Skin epidermis (tissue), 12 donors: ENCODE data around the gene C1orf74.
A peak's percentile ranks its signal among the peaks of the same experiment; 100 is the strongest.

ENCODE experiments used
- H3K27ac ChIP-seq, 21 experiments: fragments of 200-600 bp; sonication (generic) in 11 of 21; one replicate each; pipeline ENCODE4 v1.5.0; 2020; ENCODE audit warnings: mild to moderate bottlenecking in 3 of 21, inconsistent platforms in 2 of 21, moderate library complexity in 2 of 21
- H3K4me3 ChIP-seq, 7 experiments: fragments of 200-600 bp; sonication (generic) in 2 of 7; one replicate each; pipeline ENCODE4 v1.5.0; 2020; ENCODE audit warnings: inconsistent platforms in 2 of 7, mild to moderate bottlenecking in 2 of 7, moderate library complexity in 1 of 7

The C1orf74 gene

DNA sequence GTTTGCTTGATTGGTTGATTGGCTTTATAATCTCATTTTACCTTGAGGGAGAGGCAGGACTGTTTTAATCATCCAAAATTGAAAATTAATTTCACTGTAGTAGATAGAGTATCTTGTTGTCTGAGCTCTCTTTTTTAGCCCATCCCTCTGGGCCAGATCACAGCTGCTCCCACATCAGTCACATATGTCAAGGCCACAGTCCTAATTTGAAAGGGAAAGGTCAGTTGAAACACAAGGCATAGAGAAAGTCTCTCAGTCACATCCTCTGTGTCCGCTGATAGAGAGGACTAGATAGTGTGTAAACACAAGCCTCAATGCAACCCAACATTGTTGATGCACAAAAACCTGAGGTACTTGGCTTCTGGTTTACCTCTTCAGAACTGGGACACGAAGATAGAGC lies 6.8 kb downstream of the C1orf74 start:
- Histone ChIP-seq H3K27ac (no peak overlapping the region), H3K4me3 (no peak overlapping the region)

DNA sequence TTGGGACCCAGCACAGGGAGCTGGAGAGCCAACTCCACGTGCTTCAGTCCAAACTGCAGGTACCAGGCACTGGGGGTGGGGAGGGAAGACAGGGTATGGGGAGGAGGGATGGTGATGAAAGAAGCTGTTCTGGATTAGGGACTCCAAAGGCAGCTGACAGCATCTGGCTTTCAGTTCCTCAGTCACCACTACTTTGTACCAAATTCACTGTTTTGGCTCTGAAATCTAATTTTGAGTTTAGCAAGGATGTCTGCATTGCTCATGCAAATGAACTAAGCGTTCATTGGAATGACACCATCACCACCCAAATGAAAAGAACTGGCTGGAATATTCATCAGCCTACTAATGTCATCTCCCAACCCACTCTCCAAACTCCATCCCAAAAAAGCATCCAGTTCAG lies 8.7 kb downstream of the C1orf74 start:
- Histone ChIP-seq H3K27ac (peak overlapping the region in 2 of 21 experiments; percentile 18 to 37), H3K4me3 (no peak overlapping the region)

DNA sequence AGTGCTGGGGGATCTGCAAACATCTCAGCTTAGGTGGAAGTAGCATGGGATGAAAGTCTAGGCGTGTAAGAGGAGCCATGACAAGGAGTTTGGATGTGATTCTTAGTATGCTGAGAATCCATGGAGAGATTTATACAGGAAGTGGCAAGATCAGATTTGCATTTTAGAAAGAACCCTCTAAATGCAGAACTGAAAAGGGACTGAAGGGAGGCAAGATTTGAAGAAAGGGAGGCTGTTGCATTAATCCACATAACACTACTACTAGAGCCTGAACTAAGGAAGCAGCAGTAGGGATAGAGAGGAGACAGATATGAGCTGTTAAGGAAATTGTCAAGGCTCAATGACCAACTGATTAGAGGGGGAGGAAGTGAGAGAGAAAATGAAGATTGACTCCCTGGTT lies 9.8 kb downstream of the C1orf74 start:
- H3K4me3 ChIP-seq, result no peak overlapping the region
- H3K27ac ChIP-seq, result peak overlapping the region in 2 of 21 experiments; percentile 18 to 37

DNA sequence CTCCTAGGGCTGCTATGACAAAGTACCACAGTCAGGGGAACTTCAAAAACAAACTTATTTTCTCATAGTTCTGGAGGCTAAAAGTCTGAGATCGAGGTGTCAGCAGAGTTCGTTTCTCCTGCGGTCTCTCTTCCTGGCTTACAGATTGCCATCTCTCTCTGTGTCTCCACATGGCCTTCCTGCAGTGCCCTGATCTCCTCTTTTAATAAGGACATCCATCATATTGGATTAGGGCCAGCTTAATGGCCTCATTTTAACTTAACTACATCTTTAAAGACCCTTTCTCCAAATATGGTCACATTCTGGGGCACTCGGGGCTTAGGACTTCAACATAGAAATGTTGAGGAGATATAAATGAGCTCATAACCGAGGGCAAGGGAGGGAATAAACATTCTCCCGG lies 12.2 kb downstream of the C1orf74 start:
- Histone ChIP-seq H3K27ac (peak overlapping the region in 2 of 21 experiments; percentile 4 to 10), H3K4me3 (no peak overlapping the region)

DNA sequence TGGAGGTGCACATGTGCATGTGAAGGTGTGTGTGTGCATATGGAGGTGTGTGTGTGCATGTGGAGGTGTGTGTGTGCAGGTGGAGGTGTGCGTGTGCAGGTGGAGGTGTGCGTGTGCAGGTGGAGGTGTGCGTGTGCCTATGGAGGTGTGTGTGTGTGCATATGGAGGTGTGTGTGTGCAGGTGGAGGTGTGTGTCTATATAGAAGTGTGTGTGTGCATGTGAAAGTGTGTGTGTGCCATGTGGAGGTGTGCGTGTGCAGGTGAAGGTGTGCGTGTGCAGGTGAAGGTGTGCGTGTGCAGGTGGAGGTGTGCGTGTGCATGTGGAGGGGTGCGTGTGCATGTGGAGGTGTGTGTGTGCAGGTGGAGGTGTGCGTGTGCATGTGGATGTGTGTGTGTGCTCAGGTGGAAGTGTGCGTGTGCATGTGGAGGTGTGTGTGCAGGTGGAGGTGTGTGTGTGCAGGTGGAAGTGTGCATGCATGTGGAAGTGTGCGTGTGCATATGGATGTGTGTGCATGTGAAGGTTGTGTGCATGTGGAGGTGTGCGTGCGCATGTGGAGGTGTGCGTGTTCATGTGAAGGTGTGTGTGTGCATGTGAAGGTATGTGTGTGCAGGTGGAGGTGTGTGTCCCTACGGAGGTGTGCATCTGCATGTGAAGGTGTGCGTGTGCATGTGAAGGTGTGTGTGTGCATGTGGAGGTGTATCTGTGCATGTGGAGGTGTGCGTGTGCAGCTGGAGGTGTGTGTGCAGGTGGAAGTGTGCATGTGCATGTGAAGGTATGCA lies 13.5 kb downstream of the C1orf74 start:
- peak overlapping the region in 4 of 7 experiments; percentile 6 to 31 (median 27) for H3K4me3 ChIP-seq
- H3K27ac ChIP-seq, result peak overlapping the region in 7 of 21 experiments; percentile 78 to 97 (median 94)

DNA sequence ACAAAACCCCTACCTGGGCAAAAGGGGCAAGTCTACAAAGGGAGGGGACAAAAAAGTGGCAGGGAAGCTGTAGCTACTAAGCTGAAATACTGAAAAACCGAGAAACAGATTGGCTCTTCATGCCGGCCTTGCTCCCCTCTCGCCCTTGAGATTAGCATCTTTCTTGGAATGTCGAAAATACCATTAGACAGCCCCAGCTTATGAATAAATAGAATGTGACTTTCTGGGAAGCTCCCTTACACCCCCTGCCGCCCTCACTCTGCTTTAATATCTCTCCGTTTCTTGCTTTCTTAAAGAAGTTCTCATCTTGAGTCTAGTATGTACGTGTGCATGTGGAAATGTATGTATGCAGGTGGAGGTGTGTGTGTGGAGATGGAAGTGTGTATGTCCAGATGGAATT lies 14.4 kb downstream of the C1orf74 start:
- H3K4me3 ChIP-seq, result peak overlapping the region; percentile 6 to 31 (median 23)
- H3K27ac ChIP-seq, result peak overlapping the region in 20 of 21 experiments; percentile 6 to 97 (median 79)

DNA sequence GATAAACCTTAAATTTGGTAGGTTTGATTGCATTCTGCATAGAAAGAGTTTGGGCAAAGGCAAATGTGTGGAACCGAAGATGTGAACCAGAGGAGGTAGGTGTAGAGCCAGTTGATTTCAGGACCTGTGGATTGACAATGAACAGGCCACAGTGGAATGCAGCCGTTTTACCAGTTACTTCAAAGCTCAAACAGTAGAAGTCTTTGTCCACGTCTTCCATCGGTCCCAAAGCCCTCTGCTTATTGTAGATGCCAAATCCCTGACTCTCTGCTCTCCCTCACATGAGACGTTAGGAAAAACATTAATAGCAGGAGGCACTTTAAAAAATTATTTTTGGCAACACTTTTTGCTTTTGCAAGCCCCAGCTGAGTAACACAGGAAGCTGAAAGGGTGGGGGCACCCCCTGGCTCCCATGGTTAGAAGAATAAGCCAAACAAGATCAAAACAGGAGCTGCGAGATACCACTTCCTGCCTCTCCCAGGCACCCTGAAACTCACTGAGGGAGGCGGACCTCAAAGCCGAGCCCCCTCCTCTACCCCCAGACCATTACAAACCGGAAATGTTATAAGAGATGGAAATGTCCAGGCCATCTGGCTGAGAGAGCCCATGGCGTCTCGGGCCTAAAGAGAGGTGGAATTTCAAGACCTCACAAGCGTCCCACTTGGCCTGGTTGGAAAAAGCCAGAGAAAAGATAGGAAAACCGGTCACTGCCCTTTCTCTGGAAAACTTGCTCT lies 15.0 kb downstream of the C1orf74 start:
- H3K4me3 ChIP-seq, result peak overlapping the region; percentile 6 to 31 (median 23)

DNA sequence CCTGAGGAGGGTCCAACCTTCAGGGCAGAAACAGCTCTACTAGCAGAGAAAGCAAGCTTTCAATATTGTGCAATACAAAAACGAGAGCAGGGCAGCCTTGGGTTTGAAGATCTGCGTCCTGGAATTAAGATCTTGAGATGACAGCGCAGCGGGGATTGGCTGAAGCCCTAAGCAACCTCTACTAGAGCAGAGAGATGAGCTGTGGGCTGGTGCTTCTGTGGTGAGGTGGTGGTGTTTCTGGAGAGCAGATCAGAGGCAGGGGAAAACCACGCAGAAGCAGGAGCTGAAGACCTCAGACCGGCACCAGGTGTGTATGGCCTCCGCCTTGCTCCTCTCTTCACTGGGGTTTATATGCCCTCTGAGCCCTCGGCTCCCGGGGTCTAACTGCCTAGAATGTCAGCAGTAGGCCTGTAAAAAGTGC lies 16.0 kb downstream of the C1orf74 start:
- H3K27ac ChIP-seq, result peak overlapping the region in 20 of 21 experiments; percentile 12 to 97 (median 79)

More for the DNA sequence above, 15.0 kb downstream of the C1orf74 start:
- H3K27ac ChIP-seq, result peak overlapping the region in 20 of 21 experiments; percentile 58 to 97 (median 79)

DNA sequence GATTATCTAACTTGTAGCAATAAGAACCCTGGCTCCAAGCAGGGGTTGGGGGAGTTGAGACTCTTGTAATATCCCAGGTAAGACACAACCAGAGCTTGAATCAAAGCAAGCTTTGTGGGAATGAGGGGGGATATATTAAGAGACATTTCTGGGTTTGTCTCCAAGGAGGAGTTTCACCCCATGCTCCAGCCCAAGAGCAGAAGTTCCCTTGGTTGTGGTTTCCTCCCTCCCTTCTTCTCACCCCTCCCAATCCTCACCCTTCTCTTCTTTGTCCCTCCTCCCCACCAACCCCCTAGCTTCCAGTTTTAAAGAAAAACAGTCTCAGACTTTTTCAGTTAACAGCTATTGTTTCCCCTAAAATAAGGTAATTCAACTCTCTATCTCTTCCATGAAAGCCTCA lies 16.7 kb downstream of the C1orf74 start:
- peak overlapping the region in 16 of 21 experiments; percentile 12 to 97 (median 82) for H3K27ac ChIP-seq
- H3K4me3 ChIP-seq, result peak overlapping the region in 1 of 7 experiments; percentile 31

More for the DNA sequence above, 16.0 kb downstream of the C1orf74 start:
- H3K4me3 ChIP-seq, result peak overlapping the region in 6 of 7 experiments; percentile 6 to 31 (median 24)

DNA sequence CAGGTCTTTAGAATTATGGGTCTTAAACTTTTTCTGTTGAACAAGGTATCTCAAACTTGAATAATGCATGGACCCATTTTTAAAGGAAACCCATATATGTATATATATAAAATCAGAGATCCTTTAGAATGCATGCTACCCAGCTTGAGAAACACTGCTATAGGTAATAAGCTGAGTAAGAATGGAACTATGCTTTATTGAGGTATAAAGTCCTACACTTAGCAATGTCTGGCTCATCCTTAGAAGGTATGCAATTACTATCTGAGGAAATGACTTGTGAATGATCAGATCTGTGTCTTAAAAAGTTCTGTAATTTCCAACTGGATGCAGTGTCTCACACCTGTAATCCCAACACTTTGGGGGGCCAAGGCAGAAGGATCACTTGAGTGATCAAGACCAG lies 17.3 kb downstream of the C1orf74 start:
- H3K4me3 ChIP-seq, result peak overlapping the region in 1 of 7 experiments; percentile 31
- peak overlapping the region in 12 of 21 experiments; percentile 17 to 97 (median 84) for H3K27ac ChIP-seq

DNA sequence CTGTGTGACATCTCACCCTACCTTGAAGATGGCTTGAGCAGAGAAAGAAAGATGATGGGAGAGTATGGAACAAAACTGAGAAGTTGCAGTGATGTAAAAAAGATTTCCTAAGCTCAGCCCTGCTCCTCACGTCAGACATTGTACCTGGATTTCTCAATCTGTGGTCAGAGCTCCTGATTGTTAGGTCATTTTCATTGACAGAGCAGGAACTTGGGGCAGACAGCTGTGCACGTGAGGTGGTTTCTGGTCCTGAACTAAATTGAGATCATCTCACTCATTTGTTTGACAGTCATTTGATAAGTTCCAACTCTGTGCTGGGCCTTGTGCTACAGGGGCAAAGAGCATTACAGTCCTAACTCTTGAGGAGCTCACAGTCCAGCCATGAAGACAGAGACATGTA lies 18.3 kb downstream of the C1orf74 start:
- no peak overlapping the region for H3K4me3 ChIP-seq
- peak overlapping the region in 5 of 21 experiments; percentile 3 to 95 (median 28) for H3K27ac ChIP-seq

DNA sequence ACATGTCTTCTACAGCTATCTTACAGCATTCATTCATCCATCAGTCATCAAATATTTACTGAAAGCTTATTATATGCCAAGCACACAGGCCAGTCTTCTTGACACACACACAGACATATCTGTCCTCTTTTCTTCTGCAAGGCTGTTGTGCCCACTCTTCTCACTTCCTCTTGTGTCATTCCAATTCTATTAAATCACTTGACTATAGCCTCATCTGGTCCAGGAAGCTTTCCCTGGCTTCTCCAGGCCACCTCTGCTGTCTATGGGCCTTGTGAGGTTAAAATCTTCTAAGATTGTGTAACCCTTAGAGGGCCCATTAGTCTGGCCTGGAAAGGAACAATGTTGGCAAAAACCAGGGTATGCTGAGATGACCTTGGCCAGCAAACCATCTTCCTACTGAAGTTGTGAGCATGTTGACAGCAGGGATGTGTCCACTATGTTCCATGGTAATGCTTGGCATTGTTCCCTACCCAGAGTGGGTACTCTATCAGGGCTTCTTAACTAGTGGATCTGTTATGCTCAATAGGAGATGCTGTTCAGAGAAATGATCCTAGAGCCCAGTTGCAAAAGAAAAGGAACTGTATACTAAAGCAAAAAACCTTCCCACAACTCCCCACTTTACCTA lies 23.2 kb downstream of the C1orf74 start:
- Histone ChIP-seq H3K4me3 (no peak overlapping the region), H3K27ac (peak overlapping the region in 2 of 21 experiments; percentile 4 to 11)

DNA sequence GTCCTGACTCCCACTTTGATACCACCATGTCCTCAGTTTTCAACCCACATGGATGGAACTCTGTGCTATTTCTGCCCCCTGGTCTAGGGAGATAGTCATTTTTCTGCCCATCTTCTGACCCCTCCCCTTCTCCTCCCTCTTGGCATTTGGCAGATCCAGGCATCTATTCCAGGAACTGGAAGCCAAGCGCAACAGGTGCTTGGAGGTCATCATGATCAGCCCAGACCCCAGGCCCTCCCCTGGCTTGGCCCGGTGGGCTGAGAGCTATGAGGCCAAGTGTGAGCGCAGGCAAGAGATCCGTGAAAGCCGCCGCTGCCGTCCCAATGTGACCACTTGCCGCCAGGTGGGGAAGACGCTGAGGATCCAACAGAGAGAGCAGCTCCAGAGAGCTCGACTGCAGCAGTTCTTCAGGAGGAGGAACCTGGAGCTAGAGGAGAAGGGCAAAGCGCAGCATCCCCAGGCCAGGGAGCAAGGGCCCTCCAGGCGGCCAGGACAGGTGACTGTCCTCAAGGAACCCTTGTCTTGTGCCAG lies 24.5 kb downstream of the C1orf74 start:
- Histone ChIP-seq H3K27ac (peak overlapping the region in 1 of 21 experiments; percentile 96), H3K4me3 (no peak overlapping the region)

DNA sequence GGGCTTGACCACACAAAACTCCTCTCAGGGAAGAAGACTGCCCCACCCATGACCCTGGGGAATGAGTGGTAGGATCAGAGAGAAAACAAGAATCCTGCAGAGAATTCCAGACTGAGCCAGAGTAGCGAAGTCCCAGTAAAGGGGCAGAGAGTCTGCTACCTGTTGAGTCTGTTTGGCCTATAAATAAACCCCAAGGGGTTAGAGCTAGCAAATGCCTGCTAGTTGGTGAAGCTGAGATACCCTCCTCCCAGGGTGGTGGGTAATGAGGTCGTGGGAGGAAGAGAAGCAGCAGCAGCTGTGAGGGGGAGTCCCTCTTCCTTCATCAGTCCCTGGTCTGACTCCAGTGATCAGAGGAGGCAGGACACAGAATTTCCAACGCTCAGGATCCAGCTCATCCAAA lies 26.0 kb downstream of the C1orf74 start:
- H3K4me3 ChIP-seq, result peak overlapping the region in 3 of 7 experiments; percentile 29 to 36 (median 35)
- peak overlapping the region in 10 of 21 experiments; percentile 12 to 96 (median 80) for H3K27ac ChIP-seq

DNA sequence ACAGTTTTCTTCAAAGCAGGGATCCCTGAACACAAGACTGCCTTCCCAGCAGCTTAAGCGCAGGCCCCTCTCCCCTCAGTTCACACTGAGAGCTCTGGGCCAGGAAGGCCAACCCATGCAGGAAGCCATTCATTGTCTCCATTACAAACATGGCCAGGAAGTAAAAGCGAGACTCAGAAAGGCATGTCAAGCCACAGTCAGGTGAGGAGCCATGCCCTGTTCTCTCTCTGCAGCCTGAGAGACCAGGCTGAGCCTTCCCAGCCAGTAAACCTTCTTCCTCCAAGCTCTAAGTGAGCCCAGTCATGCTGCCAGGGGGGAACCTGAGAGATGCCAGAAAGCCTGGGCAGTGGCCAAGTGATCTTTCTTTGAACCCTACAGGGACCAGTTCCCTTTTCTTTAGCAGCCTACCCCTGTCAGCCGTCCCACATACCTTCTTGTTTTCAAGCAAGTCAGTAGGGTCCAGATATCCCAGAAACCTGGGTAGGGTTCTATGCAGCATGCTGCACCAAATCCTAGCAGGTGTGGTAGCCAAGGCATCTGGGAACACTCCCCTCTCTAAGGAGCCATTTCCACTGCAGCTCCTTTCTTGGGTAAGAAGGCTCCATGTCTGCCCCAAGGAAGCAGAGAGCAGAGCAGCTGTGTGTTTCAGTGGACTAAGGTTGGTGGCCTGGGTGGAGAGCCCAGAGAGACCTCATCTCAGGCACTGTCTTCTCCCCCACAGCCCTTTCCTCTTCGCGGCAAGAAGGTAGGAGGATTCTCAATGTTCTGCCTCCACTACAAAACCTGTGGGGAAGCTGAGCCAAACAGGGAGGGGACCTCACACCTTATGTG lies 27.5 kb downstream of the C1orf74 start:
- Histone ChIP-seq H3K4me3 (peak overlapping the region; percentile 10 to 36 (median 25)), H3K27ac (peak overlapping the region in 19 of 21 experiments; percentile 21 to 96 (median 74))

DNA sequence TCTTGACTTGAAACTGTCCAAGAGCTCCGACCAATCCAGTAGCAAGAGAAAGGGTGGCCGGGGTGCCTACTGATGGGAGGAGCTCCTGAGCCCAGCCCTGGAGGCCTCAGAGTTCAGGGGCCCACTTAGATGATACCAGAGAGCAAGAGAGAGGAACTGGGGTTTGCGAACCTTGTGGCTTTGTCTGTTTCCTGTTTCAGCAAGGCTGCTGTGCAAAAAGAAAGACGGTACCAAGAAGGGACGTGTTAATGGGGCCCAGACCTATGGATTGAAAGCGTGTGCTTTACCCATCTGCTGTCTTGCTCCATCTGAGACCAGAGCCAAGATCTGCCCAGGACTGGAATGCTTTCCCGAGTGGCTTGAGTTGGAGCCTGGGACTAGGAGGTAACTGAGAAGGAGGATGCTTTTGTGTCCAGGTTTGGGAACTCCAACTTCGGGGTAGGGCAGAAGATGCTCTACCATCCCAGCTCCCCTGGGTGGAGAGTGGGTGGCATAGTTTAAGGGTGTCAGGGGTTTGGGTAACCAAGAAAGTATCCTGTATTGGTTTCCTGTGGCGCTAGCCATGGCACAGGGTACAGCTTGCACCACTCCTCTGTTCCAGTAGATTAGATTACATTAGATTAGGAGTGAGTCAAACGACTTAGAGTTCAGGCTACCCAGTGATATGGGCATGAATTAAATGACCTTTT lies 28.3 kb downstream of the C1orf74 start, which contains the start of gene TRAF3IP3:
Gene TRAF3IP3, plus strand, starts transcription at position 128 of the 689 bp plus-strand sequence. CDS start 3,987 bp downstream, outside the sequence.
- Histone ChIP-seq H3K27ac (peak within 1 kb of the TSS in 20 of 21 experiments; percentile 21 to 96 (median 74)), H3K4me3 (peak within 1 kb of the TSS; percentile 10 to 36 (median 25))

DNA sequence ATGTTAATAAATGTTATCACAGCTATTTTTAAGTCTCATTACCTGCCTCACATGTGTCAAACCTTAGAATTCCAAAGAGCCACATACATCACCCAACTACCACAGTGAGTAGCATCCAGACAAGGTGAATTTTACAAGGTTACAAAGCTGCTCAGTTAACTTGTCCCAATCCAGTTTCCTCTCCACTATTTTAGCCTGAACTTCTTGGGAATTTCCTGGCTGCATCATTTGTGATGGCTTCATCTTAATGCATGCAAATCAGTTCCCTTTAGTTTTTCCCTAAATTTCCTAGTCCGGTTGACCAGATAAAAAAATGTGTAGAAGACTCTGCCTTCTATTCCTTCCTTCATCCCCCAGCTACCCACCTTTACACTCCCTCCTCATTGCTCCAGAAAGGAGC lies 29.1 kb downstream of the C1orf74 start:
- Histone ChIP-seq H3K27ac (peak overlapping the region in 14 of 21 experiments; percentile 28 to 96 (median 76)), H3K4me3 (no peak overlapping the region)

DNA sequence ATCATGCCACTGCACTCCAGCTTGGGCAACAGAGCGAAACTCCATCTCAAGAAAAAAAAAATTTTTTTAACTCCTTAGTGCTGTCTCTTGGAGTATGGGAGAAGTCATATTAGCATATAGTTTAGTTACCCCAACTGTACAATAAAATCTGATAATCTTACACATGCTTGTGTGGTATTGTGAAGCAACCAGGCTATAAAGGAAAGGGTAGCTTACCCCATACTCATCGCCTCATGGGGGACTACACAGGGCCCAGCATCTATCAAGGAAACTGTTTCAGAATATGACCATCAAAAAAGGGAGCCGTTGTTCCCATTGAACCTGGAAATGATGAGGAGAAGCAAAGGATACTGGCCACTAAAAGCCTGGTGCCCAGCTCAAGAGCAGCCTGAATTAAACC lies 31.5 kb downstream of the C1orf74 start:
- no peak overlapping the region for H3K27ac ChIP-seq
- no peak overlapping the region for H3K4me3 ChIP-seq
